ENCODE measurements around the gene RGCC. TPM values are rescaled to one million over a fixed set of nuclear protein-coding genes. Genes with fewer than 3 reads are reported as not detected.
A peak's percentile ranks its signal among the peaks of the same experiment; 100 is the strongest.

Gene RGCC
- total RNA-seq, 4 donors from 2014 or later, result 29.0 to 522 (median 319) TPM

GRCh38 chr13:41490371-41491015 lies 33.1 kb downstream of the RGCC start:
- no peaks in the 10 kb centered on the region for H3K36me3 ChIP-seq
- DNase-seq, result no peak
- intact Hi-C loops (cut with DNase I; ENCODE audit: low total_unique reads), result no loop called here
- H3K4me1 ChIP-seq, result no peaks in the 10 kb centered on the region
- H3K27me3 ChIP-seq, result no peaks in the 10 kb centered on the region
- no peak for TF ChIP-seq CTCF (IDR thresholded peaks at IDR 0.05)
- no peak for TF ChIP-seq POLR2A (IDR thresholded peaks at IDR 0.05)
- H3K4me3 ChIP-seq, result no peak overlapping the region
- no peak overlapping the region for H3K27ac ChIP-seq
- H3K9me3 ChIP-seq, result no peaks in the 10 kb centered on the region

- H3K36me3 ChIP-seq, result no peaks in the 10 kb centered on the region
- no peak for TF ChIP-seq CTCF (IDR thresholded peaks at IDR 0.05)
- no peak for TF ChIP-seq POLR2A (IDR thresholded peaks at IDR 0.05)
- DNase-seq, result no peak
- intact Hi-C loops (cut with DNase I; ENCODE audit: low total_unique reads), result no loop called here
- H3K27me3 ChIP-seq, result no peaks in the 10 kb centered on the region
- no peak overlapping the region for H3K4me3 ChIP-seq
- no peaks in the 10 kb centered on the region for H3K4me1 ChIP-seq
- no peak overlapping the region for H3K27ac ChIP-seq
- H3K9me3 ChIP-seq, result no peaks in the 10 kb centered on the region
Measured at GRCh38 chr13:41491436-41491835, 34.1 kb downstream of the RGCC start.

- H3K4me1 ChIP-seq, result no peaks in the 10 kb centered on the region
- H3K9me3 ChIP-seq, result no peaks in the 10 kb centered on the region
- no peaks in the 10 kb centered on the region for H3K36me3 ChIP-seq
- TF ChIP-seq POLR2A (IDR thresholded peaks at IDR 0.05) (no peak), CTCF (IDR thresholded peaks at IDR 0.05) (no peak)
- intact Hi-C loops (cut with DNase I; ENCODE audit: low total_unique reads), result no loop called here
- no peak overlapping the region for H3K27ac ChIP-seq
- H3K4me3 ChIP-seq, result no peak overlapping the region
- no peak for DNase-seq
- H3K27me3 ChIP-seq, result no peaks in the 10 kb centered on the region
Measured at GRCh38 chr13:41492432-41493260, 35.3 kb downstream of the RGCC start.

DNA sequence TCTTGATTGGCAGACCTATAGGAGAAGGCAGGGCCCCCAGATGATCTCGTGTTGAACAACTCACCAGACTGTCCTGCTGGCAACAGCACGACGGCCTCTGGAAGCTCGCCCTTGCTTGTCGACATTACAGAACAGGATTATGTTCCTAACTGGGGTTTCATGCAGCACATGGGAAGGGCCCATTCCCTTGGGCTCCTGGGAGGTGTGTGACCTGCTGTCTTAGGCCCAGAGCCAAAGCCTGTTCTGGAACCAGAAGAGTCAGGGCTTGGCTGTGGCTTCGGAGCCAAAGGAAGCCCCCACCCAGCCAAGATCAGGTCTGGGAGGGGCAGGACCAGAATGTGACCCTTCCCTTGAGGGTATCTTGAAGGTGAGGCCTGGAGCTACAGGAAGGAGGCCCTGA lies 36.9 kb downstream of the RGCC start:
- no peaks in the 10 kb centered on the region for H3K36me3 ChIP-seq
- intact Hi-C loops (cut with DNase I; ENCODE audit: low total_unique reads), result no loop called here
- no peak for TF ChIP-seq POLR2A (IDR thresholded peaks at IDR 0.05)
- no peak for TF ChIP-seq CTCF (IDR thresholded peaks at IDR 0.05)
- H3K4me1 ChIP-seq, result no peaks in the 10 kb centered on the region
- no peaks in the 10 kb centered on the region for H3K27me3 ChIP-seq
- H3K4me3 ChIP-seq, result no peak overlapping the region
- DNase-seq, result no peak
- H3K27ac ChIP-seq, result peak overlapping the region in 1 of 2 donors; percentile 10
- H3K9me3 ChIP-seq, result no peaks in the 10 kb centered on the region

DNA sequence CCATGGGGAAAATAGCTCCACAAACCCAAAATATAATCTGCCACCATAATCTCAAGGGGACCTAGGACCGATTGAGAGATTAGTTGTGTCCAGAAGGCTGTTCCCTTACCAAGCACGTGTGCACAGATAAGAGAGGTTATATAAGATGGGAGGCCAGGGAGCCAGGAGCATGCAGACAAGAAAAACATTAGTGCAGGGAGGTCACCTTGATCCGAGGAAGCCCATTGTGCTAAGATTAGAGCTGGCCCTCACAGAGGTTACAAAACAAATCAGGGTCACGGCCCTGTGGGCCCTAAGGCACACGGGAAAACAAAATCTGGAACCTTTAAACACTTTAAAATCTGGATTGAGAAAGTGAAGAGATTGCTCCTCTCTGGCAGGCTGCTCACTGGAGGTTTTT lies 37.7 kb downstream of the RGCC start:
- TF ChIP-seq POLR2A (IDR thresholded peaks at IDR 0.05) (no peak), CTCF (IDR thresholded peaks at IDR 0.05) (no peak)
- Histone ChIP-seq H3K36me3 (no peaks in the 10 kb centered on the region), H3K9me3 (no peaks in the 10 kb centered on the region), H3K4me3 (no peak overlapping the region), H3K4me1 (no peaks in the 10 kb centered on the region), H3K27me3 (no peaks in the 10 kb centered on the region), H3K27ac (no peak overlapping the region)
- no peak for DNase-seq
- intact Hi-C loops (cut with DNase I; ENCODE audit: low total_unique reads), result no loop called here

All from uterus (tissue), 4 donors.